Measurements from ENCODE around the gene RNU6-1. TPM values are rescaled to one million over a fixed set of nuclear protein-coding genes. Genes with fewer than 3 reads are reported as not detected.

Gene RNU6-1
- total RNA-seq, 1 experiment from 2014 or later: not detected

- no peak for DNase-seq (ENCODE audit: low read depth)
These were observed 19.6 kb upstream of the RNU6-1 start for GRCh38 chr15:67859331-67859946.

- DNase-seq (ENCODE audit: low read depth): no peak
These were observed 17.4 kb upstream of the RNU6-1 start for GRCh38 chr15:67857220-67857619.

GRCh38 chr15:67855842-67856241, 16.0 kb upstream of the RNU6-1 start:
- no peak for DNase-seq (ENCODE audit: low read depth)

- DNase-seq (ENCODE audit: low read depth): no peak
These were observed 14.5 kb upstream of the RNU6-1 start for GRCh38 chr15:67854358-67854757.

- DNase-seq (ENCODE audit: low read depth): no peak
These were observed 13.6 kb upstream of the RNU6-1 start for GRCh38 chr15:67853454-67853853.

GRCh38 chr15:67852418-67852817, 12.6 kb upstream of the RNU6-1 start:
- DNase-seq (ENCODE audit: low read depth): no peak

- no peak for DNase-seq (ENCODE audit: low read depth)
These were observed 11.2 kb upstream of the RNU6-1 start for GRCh38 chr15:67850994-67851571.

- DNase-seq (ENCODE audit: low read depth): no peak
These were observed 10.5 kb upstream of the RNU6-1 start for GRCh38 chr15:67850336-67850735.

GRCh38 chr15:67849538-67849937, 9.7 kb upstream of the RNU6-1 start:
- DNase-seq (ENCODE audit: low read depth): no peak

- DNase-seq (ENCODE audit: low read depth): no peak
These were observed 6.1 kb upstream of the RNU6-1 start for GRCh38 chr15:67845974-67846373.

GRCh38 chr15:67843571-67844387, 3.9 kb upstream of the RNU6-1 start:
- no peak for DNase-seq (ENCODE audit: low read depth)

GRCh38 chr15:67843092-67843501, 3.3 kb upstream of the RNU6-1 start:
- no peak for DNase-seq (ENCODE audit: low read depth)

- DNase-seq (ENCODE audit: low read depth): no peak
These were observed 1.6 kb upstream of the RNU6-1 start for GRCh38 chr15:67841513-67841762.

- DNase-seq (ENCODE audit: low read depth): peak; percentile 43
These were observed 1.1 kb upstream of the RNU6-1 start for GRCh38 chr15:67840749-67841512.

GRCh38 chr15:67839499-67839928, 331 bp downstream of the RNU6-1 start:
- peak; percentile 56 for DNase-seq (ENCODE audit: low read depth)

- peak; percentile 38 for DNase-seq (ENCODE audit: low read depth)
These were observed 984 bp downstream of the RNU6-1 start for GRCh38 chr15:67838789-67839332.

- DNase-seq (ENCODE audit: low read depth): no peak
These were observed 2.9 kb downstream of the RNU6-1 start for GRCh38 chr15:67836955-67837354.

GRCh38 chr15:67836477-67836876, 3.4 kb downstream of the RNU6-1 start:
- peak; percentile 18 for DNase-seq (ENCODE audit: low read depth)

- no peak for DNase-seq (ENCODE audit: low read depth)
These were observed 3.8 kb downstream of the RNU6-1 start for GRCh38 chr15:67836134-67836455.

- no peak for DNase-seq (ENCODE audit: low read depth)
These were observed 4.3 kb downstream of the RNU6-1 start for GRCh38 chr15:67835297-67836133.

All from LHCN-M2 (cell line).